Caco-2 (cell line): ENCODE results near the gene ZNF688. TPM values are rescaled to one million over a fixed set of nuclear protein-coding genes. Genes with fewer than 3 reads are reported as not detected.

Source experiments
- BruUV-seq: library from RNA; stranded (reverse); fragments of 400-500 nt; replicated peaks from 2 replicates; lab custom pipeline; 2021; lab: Mats Ljungman, UMichigan
- CTCF ChIA-PET: fragments of 300-600 bp; sonication (Branson Sonifier 250); formaldehyde crosslinking; loops from one replicate; lab custom pipeline; 2022; ENCODE audit warnings: antibody characterized with exemption; lab: Charles Lee
- POLR2A ChIA-PET: fragments of 300-600 bp; sonication (Branson Sonifier 250); formaldehyde crosslinking; loops from one replicate; lab custom pipeline; 2022; ENCODE audit warnings: antibody characterized with exemption; lab: Charles Lee
- DNase-seq, 2 experiments: peaks; one replicate each; pipeline versions ENCODE4 v3.0.0 to v3.0.0-alpha.2; 2020 to 2022
- H3K27me3 ChIP-seq: replicated peaks from 2 replicates; pipeline ENCODE4 v1.6.0; 2011; ENCODE audit warnings: low read length; ENCODE audit not compliant: control insufficient read depth, insufficient read depth
- H3K36me3 ChIP-seq: 2 replicates; pipeline ENCODE4 v1.5.1; 2011; ENCODE audit warnings: low read length; ENCODE audit not compliant: control insufficient read depth, insufficient read depth
- H3K4me1 ChIP-seq: fragments of 250-450 bp; sonication (Bioruptor Pico); 2 replicates; pipeline ENCODE4 v1.5.1; 2020; ENCODE audit warnings: mild to moderate bottlenecking
- H3K4me3 ChIP-seq: 2 replicates; pipeline ENCODE4 v1.5.1; 2011; ENCODE audit warnings: low read depth, mild to moderate bottlenecking, control low read depth, low read length
- H3K9me3 ChIP-seq: fragments of 250-450 bp; sonication (Bioruptor Pico); 2 replicates; pipeline ENCODE4 v1.5.1; 2020; ENCODE audit warnings: mild to moderate bottlenecking, moderate library complexity
- H3K27ac Mint-ChIP-seq: one replicate; pipeline ENCODE4 v1.8.0; 2022; ENCODE audit warnings: mixed read lengths; ENCODE audit not compliant: unreplicated experiment
- H3K27me3 Mint-ChIP-seq: one replicate; pipeline ENCODE4 v1.8.0; 2022; ENCODE audit warnings: mixed read lengths; ENCODE audit not compliant: insufficient read depth, unreplicated experiment
- H3K36me3 Mint-ChIP-seq: one replicate; pipeline ENCODE4 v1.8.0; 2022; ENCODE audit warnings: mild to moderate bottlenecking, mixed read lengths; ENCODE audit not compliant: insufficient read depth, unreplicated experiment
- H3K4me1 Mint-ChIP-seq: one replicate; pipeline ENCODE4 v1.8.0; 2022; ENCODE audit warnings: low read depth, mixed read lengths; ENCODE audit not compliant: unreplicated experiment
- H3K4me3 Mint-ChIP-seq: one replicate; pipeline ENCODE4 v1.8.0; 2022; ENCODE audit warnings: mild to moderate bottlenecking, moderate library complexity, mixed read lengths; ENCODE audit not compliant: unreplicated experiment
- H3K9me3 Mint-ChIP-seq: one replicate; pipeline ENCODE4 v1.8.0; 2022; ENCODE audit warnings: mixed read lengths; ENCODE audit not compliant: unreplicated experiment
- intact Hi-C: fragments of 100-400 bp; cut with micrococcal nuclease; formaldehyde crosslinking; loops from one replicate; pipeline ENCODE4 v1.10.0; 2022; ENCODE audit not compliant: unreplicated experiment
- total RNA-seq: library from RNA; stranded (reverse); gene quantifications from 2 replicates; pipeline ENCODE4 v1.2.3, GENCODE V29; 2022
- TF ChIP-seq, protein P1 (sequence below), 2 experiments: fragments of 200-600 bp in 1 of 2; IDR thresholded peaks; 1 replicate in 1 of 2; 2 replicates in 1 of 2; pipeline versions ENCODE4 v1.5.1 to v1.8.0; 2011 to 2022; ENCODE audit warnings: antibody characterized with exemption in 1 of 2, control low read depth in 1 of 2, inconsistent platforms in 1 of 2, low read depth in 1 of 2, low read length in 1 of 2, mild to moderate bottlenecking in 1 of 2, moderate library complexity in 1 of 2; ENCODE audit not compliant: insufficient read depth in 1 of 2, severe bottlenecking in 1 of 2, unreplicated experiment in 1 of 2

Gene ZNF688
- total RNA-seq, 1 experiment from 2014 or later, result 6.2 TPM

GRCh38 chr16:30554557-30555314, 16.8 kb downstream of the ZNF688 start:
- Mint-ChIP-seq H3K27me3 (no peaks in the 10 kb centered on the region), H3K36me3 (peaks cover 18% of the 10 kb centered on the region), H3K4me3 (no peak overlapping the region), H3K27ac (no peak overlapping the region), H3K4me1 (peaks cover 6% of the 10 kb centered on the region), H3K9me3 (no peaks in the 10 kb centered on the region)
- Histone ChIP-seq H3K36me3 (peaks cover 2% of the 10 kb centered on the region), H3K4me3 (no peak overlapping the region), H3K4me1 (peaks cover 12% of the 10 kb centered on the region), H3K27me3 (no peaks in the 10 kb centered on the region), H3K9me3 (no peaks in the 10 kb centered on the region)
- POLR2A ChIA-PET, result no interaction called here
- no peak for DNase-seq
- TF ChIP-seq, protein P1, sequence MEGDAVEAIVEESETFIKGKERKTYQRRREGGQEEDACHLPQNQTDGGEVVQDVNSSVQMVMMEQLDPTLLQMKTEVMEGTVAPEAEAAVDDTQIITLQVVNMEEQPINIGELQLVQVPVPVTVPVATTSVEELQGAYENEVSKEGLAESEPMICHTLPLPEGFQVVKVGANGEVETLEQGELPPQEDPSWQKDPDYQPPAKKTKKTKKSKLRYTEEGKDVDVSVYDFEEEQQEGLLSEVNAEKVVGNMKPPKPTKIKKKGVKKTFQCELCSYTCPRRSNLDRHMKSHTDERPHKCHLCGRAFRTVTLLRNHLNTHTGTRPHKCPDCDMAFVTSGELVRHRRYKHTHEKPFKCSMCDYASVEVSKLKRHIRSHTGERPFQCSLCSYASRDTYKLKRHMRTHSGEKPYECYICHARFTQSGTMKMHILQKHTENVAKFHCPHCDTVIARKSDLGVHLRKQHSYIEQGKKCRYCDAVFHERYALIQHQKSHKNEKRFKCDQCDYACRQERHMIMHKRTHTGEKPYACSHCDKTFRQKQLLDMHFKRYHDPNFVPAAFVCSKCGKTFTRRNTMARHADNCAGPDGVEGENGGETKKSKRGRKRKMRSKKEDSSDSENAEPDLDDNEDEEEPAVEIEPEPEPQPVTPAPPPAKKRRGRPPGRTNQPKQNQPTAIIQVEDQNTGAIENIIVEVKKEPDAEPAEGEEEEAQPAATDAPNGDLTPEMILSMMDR (IDR thresholded peaks at IDR 0.05; ENCODE audit: insufficient read depth in 1 of 2, low read depth in 1 of 2, low read length in 1 of 2, severe bottlenecking in 1 of 2, unreplicated experiment in 1 of 2), result no peak
- no TSS peak for BruUV-seq
- intact Hi-C loops, result no loop called here
- CTCF ChIA-PET, result no interaction called here

DNA sequence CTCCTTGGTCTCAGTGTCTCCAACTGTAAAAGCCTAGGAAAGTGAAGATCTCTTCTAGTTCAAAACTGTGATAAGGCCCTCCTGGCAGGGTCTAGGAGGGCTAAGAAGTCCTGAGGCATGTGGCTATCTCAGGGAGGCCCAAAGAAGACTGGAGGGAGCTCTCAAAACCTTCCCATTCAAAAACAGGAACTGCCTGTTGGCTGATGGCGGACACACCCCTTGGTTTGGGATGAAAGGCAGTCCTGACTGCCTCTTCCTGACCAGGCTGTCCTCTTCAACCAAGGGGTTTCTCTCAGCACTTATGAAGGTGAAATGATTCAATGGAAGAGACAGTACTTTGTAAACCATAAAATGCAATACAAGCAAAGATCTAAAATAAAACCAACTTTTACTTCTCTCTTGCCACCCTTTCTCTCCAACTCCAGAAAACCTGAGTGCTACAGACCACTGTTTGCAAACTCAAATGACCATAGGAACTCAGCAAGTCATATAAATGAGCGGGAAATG, 18.1 kb downstream of the ZNF688 start:
- Histone ChIP-seq H3K4me1 (peaks cover 20% of the 10 kb centered on the region), H3K9me3 (no peaks in the 10 kb centered on the region), H3K36me3 (peaks cover 2% of the 10 kb centered on the region), H3K27me3 (no peaks in the 10 kb centered on the region), H3K4me3 (no peak overlapping the region)
- intact Hi-C loops, result no loop called here
- Mint-ChIP-seq H3K36me3 (peaks cover 18% of the 10 kb centered on the region), H3K4me1 (peaks cover 18% of the 10 kb centered on the region), H3K4me3 (no peak overlapping the region), H3K27ac (peak overlapping the region; percentile 45), H3K27me3 (no peaks in the 10 kb centered on the region), H3K9me3 (no peaks in the 10 kb centered on the region)
- TF ChIP-seq, protein P1 (IDR thresholded peaks at IDR 0.05; ENCODE audit: insufficient read depth in 1 of 2, low read depth in 1 of 2, low read length in 1 of 2, severe bottlenecking in 1 of 2, unreplicated experiment in 1 of 2), result no peak
- ChIA-PET POLR2A (interaction anchor here (0.6 to 1.0 kb wide), 3 partner anchors 13 to 124 kb away, joined by 3 to 5 read pairs (median 3); partner anchors contain the start of gene DCTPP1), CTCF (no interaction called here)
- no peak for DNase-seq
- no TSS peak for BruUV-seq

DNA sequence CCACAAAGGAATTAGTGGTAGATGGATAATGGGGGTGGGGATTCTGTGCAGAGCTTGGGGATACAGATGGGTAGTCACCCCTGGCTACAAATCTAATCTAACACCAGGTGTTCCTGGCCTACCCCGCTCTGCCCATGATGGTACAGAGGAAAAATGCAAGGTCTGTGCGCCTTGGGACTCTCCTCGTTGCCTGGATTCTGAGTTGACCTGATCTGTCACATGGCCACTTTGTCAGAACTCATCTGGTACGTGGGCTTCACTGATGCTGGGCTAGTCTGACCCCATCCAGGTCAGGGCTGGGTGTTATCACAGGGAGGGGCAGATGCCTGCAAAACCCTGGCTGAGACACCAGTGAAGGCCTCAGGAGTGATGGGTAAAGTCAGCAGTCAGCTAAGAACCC, 18.6 kb downstream of the ZNF688 start:
- Mint-ChIP-seq H3K27me3 (no peaks in the 10 kb centered on the region), H3K4me3 (no peak overlapping the region), H3K27ac (peak overlapping the region; percentile 45), H3K4me1 (peaks cover 23% of the 10 kb centered on the region), H3K36me3 (peaks cover 18% of the 10 kb centered on the region), H3K9me3 (no peaks in the 10 kb centered on the region)
- BruUV-seq, result no TSS peak
- Histone ChIP-seq H3K36me3 (peaks cover 2% of the 10 kb centered on the region), H3K27me3 (no peaks in the 10 kb centered on the region), H3K4me3 (no peak overlapping the region), H3K9me3 (no peaks in the 10 kb centered on the region), H3K4me1 (peaks cover 25% of the 10 kb centered on the region)
- ChIA-PET POLR2A (interaction anchor here (0.6 to 1.0 kb wide), 2 partner anchors 50 to 123 kb away, joined by 3 to 5 read pairs; partner anchors contain the start of gene DCTPP1), CTCF (no interaction called here)
- TF ChIP-seq, protein P1 (IDR thresholded peaks at IDR 0.05; ENCODE audit: insufficient read depth in 1 of 2, low read depth in 1 of 2, low read length in 1 of 2, severe bottlenecking in 1 of 2, unreplicated experiment in 1 of 2), result no peak
- no peak for DNase-seq
- intact Hi-C loops, result no loop called here
